ENCODE measurements around the gene TVP23C.
A peak's percentile ranks its signal among the peaks of the same experiment; 100 is the strongest.

TVP23C gene

DNA sequence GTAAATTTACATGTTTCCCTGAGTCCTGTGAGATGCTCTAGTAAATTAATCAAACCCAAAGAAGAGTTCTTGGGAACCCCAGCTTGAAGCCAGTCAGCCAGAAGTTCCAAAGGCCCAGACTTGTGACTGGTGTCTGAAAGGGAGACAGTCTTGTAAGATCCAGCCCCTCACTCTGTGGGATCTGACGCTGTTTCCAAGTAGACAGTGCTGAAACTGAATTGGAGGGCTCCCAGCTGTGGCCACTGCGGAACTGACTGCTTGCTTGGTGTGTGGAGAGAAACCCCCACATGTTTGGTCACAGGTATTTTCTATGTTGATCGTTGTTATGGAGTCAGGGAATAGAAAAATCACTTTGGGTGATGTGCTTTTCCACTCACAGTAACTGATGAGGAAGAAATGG, 90.4 kb downstream of the TVP23C start:
- TF ChIP-seq JUND (IDR thresholded peaks at IDR 0.05; ENCODE audit: low read depth): no peak
- in situ Hi-C loops (cut with HindIII; ENCODE audit: low pct_unique_long_range_greater_than_20kb, low sequenced_read_pairs): no loop called here
- DNase-seq (ENCODE audit: low read depth in 1 of 2, low spot score in 1 of 2): no peak

DNA sequence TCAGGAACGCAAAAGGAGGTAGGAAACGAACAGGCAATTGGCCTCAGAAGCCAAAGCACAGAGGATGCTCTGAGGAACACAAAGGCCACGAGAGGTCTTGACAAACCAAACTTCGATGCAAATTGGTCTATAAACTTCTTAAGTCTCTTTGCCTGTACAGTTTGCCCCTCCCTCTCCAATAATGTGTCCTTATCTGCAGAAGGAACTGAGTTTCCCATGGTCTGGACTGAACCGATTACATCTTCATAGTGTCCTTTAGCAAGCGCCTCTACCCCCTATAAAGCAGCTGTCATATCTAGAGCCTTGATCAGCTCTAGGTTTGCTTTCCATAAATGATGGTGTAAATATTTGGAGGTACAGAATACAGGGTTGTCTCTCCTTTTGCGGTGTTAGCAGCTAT, 92.7 kb downstream of the TVP23C start:
- DNase-seq (ENCODE audit: low read depth in 1 of 2, low spot score in 1 of 2): no peak
- TF ChIP-seq JUND (IDR thresholded peaks at IDR 0.05; ENCODE audit: low read depth): no peak

GRCh38 chr17:15469260-15469659, 94.0 kb downstream of the TVP23C start:
- no peak for TF ChIP-seq JUND (IDR thresholded peaks at IDR 0.05; ENCODE audit: low read depth)
- in situ Hi-C loops (cut with HindIII; ENCODE audit: low pct_unique_long_range_greater_than_20kb, low sequenced_read_pairs): no loop called here

More for the DNA sequence above, 92.7 kb downstream of the TVP23C start:
- in situ Hi-C loops (cut with HindIII; ENCODE audit: low pct_unique_long_range_greater_than_20kb, low sequenced_read_pairs): no loop called here

GRCh38 chr17:15468126-15468525, 95.2 kb downstream of the TVP23C start:
- TF ChIP-seq JUND (IDR thresholded peaks at IDR 0.05; ENCODE audit: low read depth): no peak
- in situ Hi-C loops (cut with HindIII; ENCODE audit: low pct_unique_long_range_greater_than_20kb, low sequenced_read_pairs): no loop called here
- no peak for DNase-seq (ENCODE audit: low read depth in 1 of 2, low spot score in 1 of 2)

More at GRCh38 chr17:15469260-15469659, 94.0 kb downstream of the TVP23C start:
- no peak for DNase-seq (ENCODE audit: low read depth in 1 of 2, low spot score in 1 of 2)

- no peak for TF ChIP-seq JUND (IDR thresholded peaks at IDR 0.05; ENCODE audit: low read depth)
- in situ Hi-C loops (cut with HindIII; ENCODE audit: low pct_unique_long_range_greater_than_20kb, low sequenced_read_pairs): no loop called here
- DNase-seq (ENCODE audit: low read depth in 1 of 2, low spot score in 1 of 2): no peak
Measured at GRCh38 chr17:15467592-15467991, 95.7 kb downstream of the TVP23C start, which contains the start of gene CDRT4. TSS of gene CDRT4 (minus strand) at chr17:15467621. CDS start at chr17:15440238, 27,383 bp downstream.

DNA sequence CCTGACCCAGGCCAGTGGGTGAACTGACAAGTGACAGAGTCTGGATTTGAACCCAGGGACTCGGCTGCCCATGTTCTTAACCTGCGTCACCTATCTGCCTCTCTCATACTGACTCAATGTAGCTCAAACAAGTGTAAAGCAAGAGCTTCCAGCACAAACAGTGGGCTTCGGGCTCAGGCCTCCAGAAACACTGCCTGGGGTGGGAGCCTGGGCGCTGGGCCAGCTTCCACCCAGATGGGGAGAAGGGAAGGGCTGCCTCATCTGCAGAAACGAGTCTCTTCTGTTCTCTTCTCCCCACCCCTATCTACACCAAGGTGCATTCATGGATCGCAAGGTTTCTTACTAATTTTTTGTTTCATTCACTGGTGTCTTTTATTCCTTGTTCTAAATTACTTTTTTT, 97.2 kb downstream of the TVP23C start:
- no peak for DNase-seq (ENCODE audit: low read depth in 1 of 2, low spot score in 1 of 2)
- no peak for TF ChIP-seq JUND (IDR thresholded peaks at IDR 0.05; ENCODE audit: low read depth)
- in situ Hi-C loops (cut with HindIII; ENCODE audit: low pct_unique_long_range_greater_than_20kb, low sequenced_read_pairs): no loop called here

DNA sequence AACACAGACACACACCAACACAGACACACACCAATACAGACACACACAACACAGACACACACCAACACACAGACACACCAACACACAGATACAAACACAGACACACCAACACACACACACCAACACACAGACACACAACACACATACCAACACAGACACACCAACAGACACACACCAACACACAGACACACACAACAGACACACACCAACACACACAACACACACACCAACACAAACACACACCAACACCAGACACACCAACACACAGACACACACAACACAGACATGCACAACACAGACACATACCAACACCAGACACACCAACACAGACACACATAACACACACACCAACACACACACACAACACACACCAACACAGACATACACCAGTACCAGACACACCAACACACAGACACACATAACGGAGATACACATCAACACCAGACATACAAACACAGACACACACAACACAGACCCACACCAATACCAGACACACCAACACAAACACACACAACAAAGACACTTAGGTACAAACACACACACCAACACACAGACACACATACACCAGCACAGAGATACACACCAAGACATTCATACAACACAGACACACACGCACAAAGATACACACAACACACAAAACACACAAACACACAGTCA, 98.1 kb downstream of the TVP23C start:
- TF ChIP-seq JUND (IDR thresholded peaks at IDR 0.05; ENCODE audit: low read depth): no peak
- DNase-seq (ENCODE audit: low read depth in 1 of 2, low spot score in 1 of 2): no peak

DNA sequence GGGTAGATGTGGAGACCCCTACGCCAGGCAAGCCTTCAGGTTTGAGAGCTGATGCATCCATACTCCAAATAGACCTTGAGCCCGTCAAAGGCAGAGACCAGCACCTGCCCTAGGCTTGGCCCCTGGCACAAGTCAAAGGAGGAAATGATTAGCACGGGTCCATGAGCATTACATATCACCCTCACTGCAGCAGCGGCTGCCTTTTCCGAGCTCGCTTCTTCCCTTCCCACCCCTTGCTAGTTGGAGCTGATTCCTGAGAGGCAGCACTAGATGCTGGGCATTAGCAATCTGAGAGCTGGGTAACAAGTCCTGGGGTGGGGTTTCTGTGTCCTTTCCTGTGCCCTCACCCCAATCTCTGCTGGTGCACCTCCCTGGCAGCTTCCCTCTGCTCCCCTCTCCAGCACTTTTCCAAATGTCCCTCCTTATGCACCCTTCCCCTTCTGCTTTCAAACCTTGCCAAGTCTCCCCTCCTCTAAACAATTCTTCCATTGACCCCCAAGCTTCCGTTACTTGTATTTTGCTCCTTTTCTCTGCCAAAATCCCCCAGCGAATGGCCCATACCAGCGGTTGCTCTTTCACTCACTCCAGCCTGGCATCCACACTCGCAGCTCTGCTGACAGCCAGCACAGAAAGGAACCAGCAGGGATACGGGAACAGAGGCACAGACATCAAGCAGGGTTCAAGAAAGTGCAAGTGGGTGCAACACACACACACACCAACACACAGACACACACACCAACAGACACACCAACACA, 98.9 kb downstream of the TVP23C start:
- in situ Hi-C loops (cut with HindIII; ENCODE audit: low pct_unique_long_range_greater_than_20kb, low sequenced_read_pairs): no loop called here
- no peak for DNase-seq (ENCODE audit: low read depth in 1 of 2, low spot score in 1 of 2)
- TF ChIP-seq JUND (IDR thresholded peaks at IDR 0.05; ENCODE audit: low read depth): no peak

More for the DNA sequence above, 98.1 kb downstream of the TVP23C start:
- in situ Hi-C loops (cut with HindIII; ENCODE audit: low pct_unique_long_range_greater_than_20kb, low sequenced_read_pairs): no loop called here

GRCh38 chr17:15462976-15463772, 100.1 kb downstream of the TVP23C start:
- no peak for TF ChIP-seq JUND (IDR thresholded peaks at IDR 0.05; ENCODE audit: low read depth)
- in situ Hi-C loops (cut with HindIII; ENCODE audit: low pct_unique_long_range_greater_than_20kb, low sequenced_read_pairs): no loop called here
- peak; percentile 8 to 65 for DNase-seq (ENCODE audit: low read depth in 1 of 2, low spot score in 1 of 2)

DNA sequence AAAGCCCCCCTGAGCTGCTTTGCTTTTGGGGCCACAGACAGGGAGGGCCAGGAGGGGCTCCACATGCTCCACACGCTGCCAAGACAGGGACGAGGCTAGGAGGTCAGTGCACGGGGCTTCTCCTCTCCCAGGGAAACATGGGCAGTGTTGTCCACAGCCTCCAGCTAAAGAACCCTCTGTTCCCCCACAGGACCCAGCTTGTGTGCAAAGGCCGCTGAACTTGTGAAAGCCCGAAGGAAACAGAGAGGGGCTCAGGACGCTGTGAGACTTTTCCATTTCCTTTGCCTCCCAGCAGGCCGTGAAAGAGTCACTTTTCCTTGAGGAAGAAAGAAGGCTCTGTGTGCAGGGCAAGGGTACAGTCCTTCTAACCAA, 105.6 kb downstream of the TVP23C start:
- no peak for DNase-seq (ENCODE audit: low read depth in 1 of 2, low spot score in 1 of 2)
- in situ Hi-C loops (cut with HindIII; ENCODE audit: low pct_unique_long_range_greater_than_20kb, low sequenced_read_pairs): no loop called here
- no peak for TF ChIP-seq JUND (IDR thresholded peaks at IDR 0.05; ENCODE audit: low read depth)

DNA sequence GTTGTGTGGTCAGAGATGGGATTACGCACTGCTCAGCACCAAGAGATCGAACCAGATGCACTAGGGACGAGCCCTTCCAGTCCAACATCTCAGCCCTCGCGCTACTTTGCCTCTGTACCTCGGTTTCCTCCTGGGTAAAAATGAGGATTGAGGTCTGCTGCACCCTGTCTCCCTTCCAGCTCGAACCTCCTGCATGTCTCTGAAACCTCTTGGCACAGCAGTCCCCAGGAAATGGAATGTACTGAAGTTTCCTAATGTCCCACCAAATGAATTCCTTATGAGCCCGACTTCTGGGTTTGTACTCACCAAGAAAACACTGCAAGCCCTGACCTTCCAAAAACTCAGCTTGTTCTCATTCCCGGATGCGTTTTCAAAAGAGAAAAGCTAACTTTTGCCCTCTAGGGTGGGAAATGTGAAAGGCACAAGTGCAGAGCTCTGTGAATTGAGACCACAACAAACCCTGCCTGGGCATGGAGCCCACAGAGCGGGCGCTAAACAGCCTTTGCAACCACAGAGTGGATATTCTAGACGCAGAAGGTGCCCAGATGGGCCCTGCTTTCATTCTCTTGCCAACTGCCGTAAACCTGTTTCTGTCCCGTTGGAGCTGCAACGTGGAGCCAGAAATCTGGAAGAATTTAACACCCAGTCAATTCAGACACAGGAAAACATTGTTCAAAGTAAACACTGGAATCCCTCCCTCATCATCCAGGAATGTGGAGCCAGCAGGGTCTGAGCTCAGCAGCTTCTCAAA, 106.1 kb downstream of the TVP23C start:
- no peak for TF ChIP-seq JUND (IDR thresholded peaks at IDR 0.05; ENCODE audit: low read depth)
- in situ Hi-C loops (cut with HindIII; ENCODE audit: low pct_unique_long_range_greater_than_20kb, low sequenced_read_pairs): no loop called here
- no peak for DNase-seq (ENCODE audit: low read depth in 1 of 2, low spot score in 1 of 2)

GRCh38 chr17:15456496-15456895, 106.8 kb downstream of the TVP23C start:
- no peak for DNase-seq (ENCODE audit: low read depth in 1 of 2, low spot score in 1 of 2)
- in situ Hi-C loops (cut with HindIII; ENCODE audit: low pct_unique_long_range_greater_than_20kb, low sequenced_read_pairs): no loop called here

More at GRCh38 chr17:15456496-15456895, 106.8 kb downstream of the TVP23C start:
- TF ChIP-seq JUND (IDR thresholded peaks at IDR 0.05; ENCODE audit: low read depth): no peak

Measured in T47D (cell line).